Erythroblast (primary cell): ENCODE measurements around the gene CSPG5.

Experiments used
- DNase-seq, 2 experiments: peaks; one replicate each; lab custom pipeline; 2025; lab: John Stamatoyannopoulos, UW
- GATA1 ChIP-seq: IDR thresholded peaks from 2 replicates; pipeline ENCODE4 v1.6.1; 2011; ENCODE audit warnings: low read depth, mild to moderate bottlenecking, control low read depth, low read length, moderate library complexity
- POLR2A ChIP-seq: IDR thresholded peaks from 2 replicates; pipeline ENCODE4 v1.6.1; 2011; ENCODE audit warnings: mild to moderate bottlenecking, low read length

The CSPG5 gene

GRCh38 chr3:47578691-47579632 is at the start of gene CSPG5:
Gene CSPG5, minus strand, starts transcription at chr3:47578865. Its CDS starts 172 bp downstream, at chr3:47578693.
- DNase-seq, result peak; percentile 38 to 45
- TF ChIP-seq GATA1, result no peak

GRCh38 chr3:47628426-47628825 is 49.8 kb upstream of the CSPG5 start:
- TF ChIP-seq GATA1, result no peak
- no peak for DNase-seq

DNA sequence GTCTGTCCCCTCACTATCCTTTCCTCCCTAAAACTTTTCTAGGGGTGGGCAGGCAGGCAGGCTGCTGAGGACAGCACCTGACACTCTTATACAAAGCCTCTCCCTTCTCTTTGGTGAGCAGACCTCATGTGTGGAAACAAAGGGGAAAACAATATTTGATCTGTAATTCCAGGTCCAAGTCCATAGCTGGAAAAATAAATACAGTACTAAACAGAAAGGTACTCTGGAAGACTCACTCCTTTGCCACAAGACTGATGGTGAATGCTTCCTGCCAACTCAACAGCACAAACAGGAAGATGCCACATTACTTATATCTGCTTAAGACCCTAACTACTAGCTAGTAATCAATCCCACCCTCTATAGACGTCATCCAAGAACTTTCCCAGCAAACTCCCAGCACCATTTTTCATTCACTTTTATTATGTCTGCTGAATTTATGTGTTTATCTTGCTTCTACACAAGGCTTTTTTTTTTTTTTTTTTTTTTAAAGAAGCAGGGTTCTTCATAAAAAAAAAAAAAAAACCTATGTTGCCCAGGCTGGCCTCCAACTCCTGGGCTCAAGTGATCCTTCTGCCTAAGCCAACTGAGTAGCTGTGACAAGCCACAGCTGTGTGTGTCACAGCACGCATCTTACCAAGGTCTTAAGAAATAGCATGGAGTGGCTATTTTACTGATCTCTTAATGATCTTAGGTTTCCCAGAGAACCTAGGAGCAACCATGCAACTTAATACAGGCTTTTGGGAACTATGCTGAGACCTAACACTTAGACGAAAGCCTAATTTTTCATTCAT is 44.2 kb upstream of the CSPG5 start:
- no peak for DNase-seq
- TF ChIP-seq GATA1 (no peak), POLR2A (no peak)

DNA sequence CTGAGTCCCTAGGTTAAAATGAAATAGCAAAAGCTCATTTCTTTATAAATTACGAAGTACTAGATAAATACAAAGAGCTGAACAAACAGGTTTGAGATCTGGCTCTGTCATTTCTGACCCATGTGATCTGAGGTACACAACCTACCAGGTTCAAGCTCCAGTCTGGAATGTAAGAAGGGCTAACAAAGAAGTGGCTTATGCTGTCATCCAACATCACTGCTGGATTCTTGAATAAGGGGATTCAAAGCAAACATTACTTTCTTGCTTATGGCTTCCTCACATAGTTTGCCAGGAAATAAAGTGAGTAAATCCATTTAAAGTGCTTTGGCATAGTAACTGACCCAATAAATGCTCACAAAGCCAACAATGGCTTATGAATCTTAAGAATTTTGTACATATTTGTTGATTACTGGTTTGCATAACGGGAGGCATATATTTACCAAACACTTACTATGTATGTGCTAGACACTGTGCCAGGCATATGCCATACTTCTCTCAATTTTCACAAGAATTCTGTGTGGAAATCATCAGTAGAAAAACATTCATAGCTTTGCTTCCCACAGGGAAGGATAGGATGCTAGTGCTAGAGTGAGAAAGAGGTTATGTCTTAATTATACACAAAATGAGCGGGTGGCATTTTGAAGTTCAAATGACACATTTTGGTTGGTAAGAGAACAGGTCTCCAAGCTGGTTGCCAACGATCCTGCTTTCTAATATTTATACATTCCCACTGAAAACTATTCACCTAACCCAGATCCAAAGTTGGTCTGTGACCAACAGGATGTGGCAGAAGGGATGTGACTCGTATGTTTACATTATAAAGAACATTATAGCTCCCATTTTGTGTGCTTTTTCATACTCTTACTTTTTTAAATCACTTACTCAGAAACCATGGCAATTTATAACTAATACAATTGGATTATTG is 38.7 kb upstream of the CSPG5 start:
- DNase-seq, result no peak
- TF ChIP-seq POLR2A (no peak), GATA1 (no peak)

DNA sequence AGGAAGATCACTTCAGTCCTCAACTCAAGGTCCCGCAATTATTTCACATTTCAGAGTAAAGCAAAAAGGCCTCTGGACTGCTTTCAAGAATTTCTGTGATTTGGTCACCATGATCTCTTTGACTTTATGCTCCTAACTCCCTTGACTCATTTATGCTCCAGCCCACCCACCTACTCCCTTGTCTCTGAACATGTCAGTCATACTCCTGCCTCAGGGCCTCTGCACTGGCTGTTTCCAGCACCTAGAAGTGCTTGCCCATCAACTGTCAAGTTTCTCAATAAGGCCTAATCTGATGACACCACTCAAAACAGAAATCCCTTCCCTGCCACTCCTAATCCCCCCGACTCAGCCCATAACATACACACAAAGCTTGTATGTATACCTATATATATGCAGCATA is 36.1 kb upstream of the CSPG5 start:
- TF ChIP-seq GATA1, result no peak
- TF ChIP-seq POLR2A, result no peak

GRCh38 chr3:47613722-47614121 is 35.1 kb upstream of the CSPG5 start:
- TF ChIP-seq GATA1 (no peak), POLR2A (no peak)
- no peak for DNase-seq

More for the DNA sequence above, 36.1 kb upstream of the CSPG5 start:
- DNase-seq, result no peak

GRCh38 chr3:47612879-47613278 is 34.2 kb upstream of the CSPG5 start:
- TF ChIP-seq POLR2A, result no peak
- no peak for DNase-seq

GRCh38 chr3:47612178-47612577 is 33.5 kb upstream of the CSPG5 start:
- no peak for DNase-seq
- no peak for TF ChIP-seq POLR2A
- TF ChIP-seq GATA1, result no peak

- DNase-seq, result no peak
- TF ChIP-seq POLR2A (no peak), GATA1 (no peak)
These were observed 32.9 kb upstream of the CSPG5 start for GRCh38 chr3:47611576-47611975.

GRCh38 chr3:47610583-47610982 is 31.9 kb upstream of the CSPG5 start:
- TF ChIP-seq GATA1 (no peak), POLR2A (no peak)
- no peak for DNase-seq

- no peak for DNase-seq
- TF ChIP-seq POLR2A, result no peak
- no peak for TF ChIP-seq GATA1
These were observed 28.7 kb upstream of the CSPG5 start for GRCh38 chr3:47607335-47607734.

GRCh38 chr3:47606165-47606564 is 27.5 kb upstream of the CSPG5 start:
- DNase-seq, result no peak
- TF ChIP-seq POLR2A, result no peak
- no peak for TF ChIP-seq GATA1

DNA sequence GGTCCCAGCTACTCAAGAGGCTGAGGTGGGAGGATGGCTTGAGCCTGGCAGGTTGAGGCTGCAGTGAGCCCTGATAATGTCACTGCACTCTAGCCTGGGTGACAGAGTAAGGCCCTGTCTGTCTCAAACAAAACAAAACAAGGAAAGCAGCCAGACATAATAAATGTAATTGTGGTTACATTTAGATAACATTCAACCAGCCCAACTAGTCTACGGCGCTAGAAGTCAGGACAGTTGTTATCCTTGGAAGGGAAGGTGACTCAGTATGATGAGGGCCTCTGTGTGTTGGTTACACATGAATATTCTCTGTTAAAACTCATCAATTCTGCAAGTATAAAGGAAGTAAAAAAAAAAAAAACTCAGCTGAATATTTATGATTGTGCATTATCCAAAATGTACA is 27.0 kb upstream of the CSPG5 start:
- TF ChIP-seq GATA1 (no peak), POLR2A (no peak)
- DNase-seq, result no peak

GRCh38 chr3:47604145-47604544 is 25.5 kb upstream of the CSPG5 start:
- no peak for TF ChIP-seq GATA1
- TF ChIP-seq POLR2A, result no peak
- DNase-seq, result no peak
